Esophagus muscularis mucosa (tissue), 4 donors: ENCODE results near the gene ITGA2B.

ENCODE experiments used
- EP300 ChIP-seq: sonication (generic); formaldehyde crosslinking; IDR thresholded peaks from one replicate; pipeline ENCODE4 v1.6.1; 2017; ENCODE audit warnings: antibody characterized with exemption
- POLR2AphosphoS5 ChIP-seq, 2 donors: sonication (generic); formaldehyde crosslinking; IDR thresholded peaks; one replicate each; pipeline ENCODE4 v1.6.1; 2017; ENCODE audit warnings: antibody characterized with exemption in 2 of 2
- TF ChIP-seq, protein P1 (sequence below), 3 experiments: fragments of 200-600 bp in 2 of 3; fragments of 450-650 bp in 1 of 3; sonication (generic) in 2 of 3; IDR thresholded peaks; one replicate each; pipeline ENCODE4 v1.5.1; 2017 to 2019; ENCODE audit warnings: antibody characterized with exemption in 3 of 3, mild to moderate bottlenecking in 2 of 3, moderate library complexity in 1 of 3

GRCh38 chr17:44324092-44324570 lies 65.3 kb downstream of the ITGA2B start:
- TF ChIP-seq, protein P1, sequence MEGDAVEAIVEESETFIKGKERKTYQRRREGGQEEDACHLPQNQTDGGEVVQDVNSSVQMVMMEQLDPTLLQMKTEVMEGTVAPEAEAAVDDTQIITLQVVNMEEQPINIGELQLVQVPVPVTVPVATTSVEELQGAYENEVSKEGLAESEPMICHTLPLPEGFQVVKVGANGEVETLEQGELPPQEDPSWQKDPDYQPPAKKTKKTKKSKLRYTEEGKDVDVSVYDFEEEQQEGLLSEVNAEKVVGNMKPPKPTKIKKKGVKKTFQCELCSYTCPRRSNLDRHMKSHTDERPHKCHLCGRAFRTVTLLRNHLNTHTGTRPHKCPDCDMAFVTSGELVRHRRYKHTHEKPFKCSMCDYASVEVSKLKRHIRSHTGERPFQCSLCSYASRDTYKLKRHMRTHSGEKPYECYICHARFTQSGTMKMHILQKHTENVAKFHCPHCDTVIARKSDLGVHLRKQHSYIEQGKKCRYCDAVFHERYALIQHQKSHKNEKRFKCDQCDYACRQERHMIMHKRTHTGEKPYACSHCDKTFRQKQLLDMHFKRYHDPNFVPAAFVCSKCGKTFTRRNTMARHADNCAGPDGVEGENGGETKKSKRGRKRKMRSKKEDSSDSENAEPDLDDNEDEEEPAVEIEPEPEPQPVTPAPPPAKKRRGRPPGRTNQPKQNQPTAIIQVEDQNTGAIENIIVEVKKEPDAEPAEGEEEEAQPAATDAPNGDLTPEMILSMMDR (IDR thresholded peaks at IDR 0.05): no peak
- no peak for TF ChIP-seq EP300
- TF ChIP-seq POLR2AphosphoS5 (IDR thresholded peaks at IDR 0.05): no peak
